K562 (cell line): ENCODE results near the gene OTOP3. TPM values are rescaled to one million over a fixed set of nuclear protein-coding genes. Genes with fewer than 3 reads are reported as not detected.

Source experiments
- ATAC-seq: fragments of 200-7000 bp; cut with Tn5 transposase; 3 replicates; pipeline ENCODE4 v1.9.1; 2020; ENCODE audit warnings: moderate library complexity
- Bru-seq: library from RNA; stranded (reverse); fragments of 400-500 nt; gene quantifications from one replicate; lab custom pipeline; 2021; lab: Mats Ljungman, UMichigan
- BruChase-seq, 2 experiments: library from RNA; stranded (reverse); fragments of 400-500 nt; gene quantifications; one replicate each; lab custom pipeline; 2021; lab: Mats Ljungman, UMichigan
- BruUV-seq: library from RNA; stranded (reverse); fragments of 400-500 nt; replicated peaks from 2 replicates; lab custom pipeline; 2021; lab: Mats Ljungman, UMichigan
- CTCF ChIA-PET: fragments of 300-600 bp; formaldehyde crosslinking; extraction: SDS; loops from one replicate; lab custom pipeline; 2021; ENCODE audit warnings: low intra/inter-chr PET ratio; lab: Yijun Ruan, JAX
- POLR2A ChIA-PET: fragments of 300-600, 350-650 bp; sonication (Branson Sonifier 250); formaldehyde crosslinking; extraction: SDS; loops from one replicate; lab custom pipeline; 2021; ENCODE audit warnings: antibody characterized with exemption, inconsistent platforms; lab: Yijun Ruan, JAX
- DNase-seq, 4 experiments: peaks; one replicate each; pipeline versions ENCODE4 v3.0.0 to v3.0.0-alpha.2; 2011 to 2018; ENCODE audit warnings: low spot score in 3 of 4, mixed read lengths in 3 of 4; ENCODE audit errors: extremely low read depth in 1 of 4
- FAIRE-seq: peaks from 2 replicates; lab custom pipeline; 2011; peaks lifted over from hg19 to GRCh38; lab: Jason Lieb, UNC
- H2AFZ ChIP-seq: 2 replicates; pipeline ENCODE4 v1.6.0; 2011; ENCODE audit warnings: low read depth, low read length, control low read depth, inconsistent platforms
- H3K27ac ChIP-seq: fragments of 200-600 bp; 3 replicates; pipeline ENCODE4 v1.8.0; 2011; ENCODE audit warnings: low read depth, mild to moderate bottlenecking, control low read depth, inconsistent platforms, low read length, moderate library complexity, mixed read lengths; ENCODE audit errors: extremely low read depth
- H3K27me3 ChIP-seq, 2 experiments: fragments of 300-600 bp in 1 of 2; 2 replicates in 1 of 2; 3 replicates in 1 of 2; pipeline versions ENCODE4 v1.6.0 to v1.8.0; 2011; ENCODE audit warnings: inconsistent platforms in 2 of 2, low read length in 2 of 2, mild to moderate bottlenecking in 1 of 2, mixed read lengths in 1 of 2, moderate library complexity in 1 of 2; ENCODE audit not compliant: control insufficient read depth in 2 of 2, insufficient read depth in 2 of 2
- H3K36me3 ChIP-seq: fragments of 300-600 bp; 3 replicates; pipeline ENCODE4 v1.8.0; 2011; ENCODE audit warnings: mild to moderate bottlenecking, low read length, inconsistent platforms; ENCODE audit not compliant: control insufficient read depth, insufficient read depth
- H3K4me1 ChIP-seq, 2 experiments: fragments of 200-600 bp in 1 of 2; replicated peaks in 1 of 2; 2 replicates in 1 of 2; 3 replicates in 1 of 2; pipeline versions ENCODE4 v1.5.1 to v1.8.0; 2011; ENCODE audit warnings: inconsistent platforms in 2 of 2, low read length in 2 of 2, mild to moderate bottlenecking in 1 of 2, mixed read lengths in 1 of 2, moderate library complexity in 1 of 2; ENCODE audit not compliant: control insufficient read depth in 2 of 2, insufficient read depth in 2 of 2
- H3K4me2 ChIP-seq: 2 replicates; pipeline ENCODE4 v1.6.1; 2011; ENCODE audit warnings: low read length, control low read depth, inconsistent platforms, mixed read lengths; ENCODE audit not compliant: insufficient read depth
- H3K4me3 ChIP-seq: fragments of 200-600 bp; sonication (generic), shearing (Covaris generic); 2 replicates; pipeline ENCODE4 v1.5.1; 2016; ENCODE audit warnings: control low read depth, inconsistent platforms
- H3K79me2 ChIP-seq: fragments of 200-600 bp; 3 replicates; pipeline ENCODE4 v1.8.0; 2011; ENCODE audit warnings: low read length, inconsistent platforms; ENCODE audit not compliant: control insufficient read depth, insufficient read depth
- H3K9ac ChIP-seq, 2 experiments: 2 replicates each; pipeline versions ENCODE4 v1.6.0 to v1.6.1; 2011; ENCODE audit warnings: low read depth in 2 of 2, low read length in 2 of 2, control low read depth in 1 of 2, inconsistent platforms in 1 of 2, mild to moderate bottlenecking in 1 of 2, mixed read lengths in 1 of 2; ENCODE audit not compliant: insufficient read depth in 1 of 2
- H3K9me1 ChIP-seq: one replicate; pipeline ENCODE4 v1.6.0; 2011; ENCODE audit warnings: inconsistent platforms, mild to moderate bottlenecking, low read length, moderate library complexity; ENCODE audit not compliant: control insufficient read depth, insufficient read depth
- H3K9me3 ChIP-seq: replicated peaks from 2 replicates; pipeline ENCODE4 v1.5.1; 2011; ENCODE audit warnings: low read depth, low read length, inconsistent platforms; ENCODE audit not compliant: control insufficient read depth, insufficient read depth
- H4K20me1 ChIP-seq: replicated peaks from 2 replicates; pipeline ENCODE4 v1.6.1; 2011; ENCODE audit warnings: low read length, inconsistent platforms, mixed read lengths; ENCODE audit not compliant: control insufficient read depth, insufficient read depth
- RBM22 ChIP-seq: fragments of 200-400 bp; formaldehyde crosslinking; IDR thresholded peaks from 2 replicates; pipeline ENCODE4 v1.6.1; 2018; ENCODE audit warnings: low read length, low read depth; ENCODE audit not compliant: poor library complexity, severe bottlenecking
- WGBS: fragments of 100-300 bp; shearing (Covaris generic); methylation state at CpG from one replicate; pipeline ENCODE4 v1.1.6; 2016; ENCODE audit warnings: low coverage, mixed read lengths; ENCODE audit not compliant: insufficient coverage; ENCODE audit errors: missing lambda C conversion rate; 5-methylcytosine and 5-hydroxymethylcytosine counted together
- in situ Hi-C: fragments of 300-500 bp; cut with MboI; formaldehyde crosslinking; loops from 4 replicates; pipeline ENCODE4 v1.15.0; 2018; ENCODE audit warnings: inconsistent platforms, mixed read lengths
- intact Hi-C: fragments of 100-400 bp; cut with micrococcal nuclease; formaldehyde crosslinking; loops from 2 replicates; pipeline ENCODE4 v1.14.2; 2022
- long read RNA-seq, 3 experiments: library from polyadenylated mRNA in 2 of 3; library from RNA in 1 of 3; unstranded in 2 of 3; stranded (forward) in 1 of 3; transcript quantifications; one replicate each; pipeline ENCODE4 v2.0.0, GENCODE V29; 2019 to 2022
- polyA minus RNA-seq, 3 experiments: library from RNA; depleted of rRNA, polyadenylated mRNA; stranded (reverse); fragments of >200 nt; gene quantifications; 2 replicates each; pipeline ENCODE4 v1.2.3, GENCODE V29; 2011
- polyA plus RNA-seq, 8 experiments: library from polyadenylated mRNA; depleted of rRNA in 4 of 8; stranded (reverse) in 5 of 8; unstranded in 3 of 8; fragments of >200 nt; fragmentation: Nextera tagmentation in 2 of 8; fragmentation: Illumina TruSeq in 1 of 8; extraction: Ambion mirVana in 2 of 8; extraction: Trizol in 1 of 8; gene quantifications; 2 replicates each; pipeline versions ENCODE4 v1.2.1 to v1.2.3, GENCODE V29; 2011 to 2014; ENCODE audit warnings: inconsistent platforms in 1 of 8, missing spikeins in 1 of 8
- total RNA-seq, 7 experiments: library from RNA; depleted of rRNA in 6 of 7; stranded (reverse); fragments of >200 nt in 6 of 7; fragmentation: Illumina TruSeq in 2 of 7; extraction: Trizol in 2 of 7; gene quantifications; 2 replicates each; pipeline versions ENCODE4 v1.2.1 to v1.2.3, GENCODE V29; 2011 to 2021; ENCODE audit warnings: low replicate concordance in 1 of 7
- TF ChIP-seq, protein P1 (sequence below), 3 experiments: fragments of 200-800 bp in 1 of 3; sonication (Bioruptor generic) in 1 of 3; sonication (generic) in 1 of 3; formaldehyde crosslinking in 1 of 3; IDR thresholded peaks; 2 replicates each; pipeline versions ENCODE4 v1.6.1 to v1.8.0; 2016 to 2022; ENCODE audit warnings: mild to moderate bottlenecking in 2 of 3, missing compliant biosample characterization in 2 of 3, missing genetic modification characterization in 2 of 3, missing genetic modification reagents in 1 of 3
- TF ChIP-seq, protein P2 (sequence below): fragments of 250-450 bp; sonication (Bioruptor Pico); IDR thresholded peaks from 2 replicates; pipeline ENCODE4 v1.8.0; 2022; ENCODE audit warnings: inconsistent platforms, mild to moderate bottlenecking, moderate library complexity, borderline replicate concordance

OTOP3 gene, protein sequence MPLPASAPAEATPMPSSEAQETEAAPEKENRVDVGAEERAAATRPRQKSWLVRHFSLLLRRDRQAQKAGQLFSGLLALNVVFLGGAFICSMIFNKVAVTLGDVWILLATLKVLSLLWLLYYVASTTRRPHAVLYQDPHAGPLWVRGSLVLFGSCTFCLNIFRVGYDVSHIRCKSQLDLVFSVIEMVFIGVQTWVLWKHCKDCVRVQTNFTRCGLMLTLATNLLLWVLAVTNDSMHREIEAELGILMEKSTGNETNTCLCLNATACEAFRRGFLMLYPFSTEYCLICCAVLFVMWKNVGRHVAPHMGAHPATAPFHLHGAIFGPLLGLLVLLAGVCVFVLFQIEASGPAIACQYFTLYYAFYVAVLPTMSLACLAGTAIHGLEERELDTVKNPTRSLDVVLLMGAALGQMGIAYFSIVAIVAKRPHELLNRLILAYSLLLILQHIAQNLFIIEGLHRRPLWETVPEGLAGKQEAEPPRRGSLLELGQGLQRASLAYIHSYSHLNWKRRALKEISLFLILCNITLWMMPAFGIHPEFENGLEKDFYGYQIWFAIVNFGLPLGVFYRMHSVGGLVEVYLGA
- total RNA-seq (2011; cell fraction: chromatin; rRNA removed; ENCODE audit: low replicate concordance): not detected in 2 replicates
- total RNA-seq (2011; cell fraction: nucleolus; rRNA removed): not detected in 2 replicates
- total RNA-seq (2011; cell fraction: nucleoplasm; rRNA removed): not detected in 2 replicates
- not detected in 2 replicates for total RNA-seq (2014; rRNA removed)
- not detected in 2 replicates for total RNA-seq (2014; rRNA removed; fragmentation: Illumina TruSeq; extraction: Trizol)
- total RNA-seq (2015; rRNA removed; fragmentation: Illumina TruSeq; extraction: Trizol): not detected in 2 replicates
- not detected in 2 replicates for total RNA-seq (2021)
- polyA plus RNA-seq (2011; rRNA removed): not detected in 2 replicates
- polyA plus RNA-seq (2011; cell fraction: cytosol; rRNA removed): not detected in 2 replicates
- not detected in 2 replicates for polyA plus RNA-seq (2011; cell fraction: nucleus; rRNA removed)
- not detected in 2 replicates for polyA plus RNA-seq (2012)
- polyA plus RNA-seq (2014; fragmentation: Illumina TruSeq; extraction: Trizol): not detected in 2 replicates
- polyA plus RNA-seq (2014; fragmentation: Nextera tagmentation; extraction: Ambion mirVana): not detected
- not detected in 2 replicates for polyA plus RNA-seq (2014; rRNA removed)
- not detected in 2 replicates for polyA minus RNA-seq (2011; rRNA and poly(A)+ RNA removed)
- not detected in 2 replicates for polyA minus RNA-seq (2011; cell fraction: cytosol; rRNA and poly(A)+ RNA removed)
- polyA minus RNA-seq (2011; cell fraction: nucleus; rRNA and poly(A)+ RNA removed): not detected in 2 replicates
- Bru-seq, nascent RNA: not detected
- BruChase-seq, experiment 1, labeled RNA remaining after a 2-hour chase: not detected
- not detected for BruChase-seq, experiment 2, labeled RNA remaining after a 6-hour chase
- long read RNA-seq, experiment 1: 0 reads
- long read RNA-seq, experiment 2: 0 reads
- long read RNA-seq, experiment 3: 0 reads

DNA sequence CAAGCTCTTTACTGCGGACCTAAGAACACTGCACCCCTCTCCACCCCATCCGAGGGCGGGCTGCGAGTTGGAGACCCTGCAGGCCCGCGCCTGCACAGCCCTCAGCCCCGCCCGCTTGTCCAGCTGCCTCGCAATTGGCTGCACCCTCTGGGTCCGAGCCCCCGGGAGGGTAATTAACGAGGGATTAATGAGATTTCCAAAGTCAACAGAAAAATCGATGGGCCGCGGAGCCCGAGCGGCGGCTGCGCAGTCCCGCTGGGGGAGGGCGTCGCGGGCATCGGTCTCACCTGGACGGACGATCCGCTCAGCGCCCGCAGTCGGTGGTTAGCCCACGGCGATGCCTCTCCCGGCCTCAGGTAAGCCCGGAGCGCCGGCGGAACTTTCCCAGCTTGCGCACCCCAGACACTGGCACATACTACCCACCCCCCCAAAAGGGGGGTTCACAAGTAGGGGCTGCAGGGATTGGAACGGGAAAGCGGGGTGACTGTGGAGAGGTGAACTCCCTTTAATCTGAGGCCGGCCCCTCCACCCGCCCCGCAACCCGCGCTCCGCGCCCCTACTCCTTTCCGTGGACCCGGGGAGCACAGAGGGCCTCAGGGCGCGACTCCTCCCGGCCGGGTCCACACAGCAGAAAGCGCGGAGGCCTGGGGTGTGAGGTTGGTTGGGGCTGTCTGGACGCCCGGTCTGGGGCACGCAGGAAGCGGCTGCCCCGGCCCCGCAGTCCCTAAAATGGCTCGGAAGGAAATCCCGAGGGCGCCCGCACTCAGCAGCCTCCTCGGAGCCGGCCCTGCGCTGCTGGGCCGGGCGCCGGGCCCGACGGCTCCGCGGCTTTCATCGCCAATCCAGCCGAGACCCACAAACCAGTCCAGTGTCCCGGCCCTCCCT lies at the start of gene OTOP3:
OTOP3 (plus strand) TSS at position 314 of the 885 bp plus-strand sequence; CDS start at position 338, 24 bp downstream.
- ATAC-seq (no peak), DNase-seq (no peak), FAIRE-seq (no peak)
- intact Hi-C loops (no loop called here), in situ Hi-C loops (no loop called here)
- CTCF ChIA-PET: no interaction called here
- no peaks in the 10 kb centered on the region for H3K79me2 ChIP-seq
- H3K9me1 ChIP-seq: no peaks in the 10 kb centered on the region
- no peak within 1 kb of the TSS for H3K9ac ChIP-seq
- 36% methylated on average over 66 of the region's 78 CpGs for WGBS
- H3K4me3 ChIP-seq: no peak within 1 kb of the TSS
- H3K36me3 ChIP-seq: no peaks in the 10 kb centered on the region
- no peak within 1 kb of the TSS for H2AFZ ChIP-seq
- H3K27ac ChIP-seq: no peak within 1 kb of the TSS
- peaks cover 6 to 19% of the 10 kb centered on the region in 2 experiments; a peak in 4 of 5 replicates for H3K27me3 ChIP-seq
- H4K20me1 ChIP-seq: 0 out of 2 replicates have a peak, but pooled peaks cover 4% of the 10 kb centered on the region
- POLR2A ChIA-PET: interaction anchor here (0.5 to 0.6 kb wide), 3 partner anchors 69 to 862 kb away, joined by 3 to 4 read pairs (median 3); no protein-coding TSS in a partner anchor
- peaks cover 15 to 20% of the 10 kb centered on the region in 2 experiments; a peak in 4 of 5 replicates for H3K4me1 ChIP-seq
- no peaks in the 10 kb centered on the region for H3K9me3 ChIP-seq
- no TSS peak for BruUV-seq
- H3K4me2 ChIP-seq: no peak within 1 kb of the TSS
- TF ChIP-seq, protein P1, sequence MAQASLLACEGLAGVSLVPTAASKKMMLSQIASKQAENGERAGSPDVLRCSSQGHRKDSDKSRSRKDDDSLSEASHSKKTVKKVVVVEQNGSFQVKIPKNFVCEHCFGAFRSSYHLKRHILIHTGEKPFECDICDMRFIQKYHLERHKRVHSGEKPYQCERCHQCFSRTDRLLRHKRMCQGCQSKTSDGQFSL (CRISPR knock-in tag; IDR thresholded peaks at IDR 0.05): no peak
- TF ChIP-seq, protein P1 (tag; IDR thresholded peaks at IDR 0.05): no peak
- TF ChIP-seq, protein P2, sequence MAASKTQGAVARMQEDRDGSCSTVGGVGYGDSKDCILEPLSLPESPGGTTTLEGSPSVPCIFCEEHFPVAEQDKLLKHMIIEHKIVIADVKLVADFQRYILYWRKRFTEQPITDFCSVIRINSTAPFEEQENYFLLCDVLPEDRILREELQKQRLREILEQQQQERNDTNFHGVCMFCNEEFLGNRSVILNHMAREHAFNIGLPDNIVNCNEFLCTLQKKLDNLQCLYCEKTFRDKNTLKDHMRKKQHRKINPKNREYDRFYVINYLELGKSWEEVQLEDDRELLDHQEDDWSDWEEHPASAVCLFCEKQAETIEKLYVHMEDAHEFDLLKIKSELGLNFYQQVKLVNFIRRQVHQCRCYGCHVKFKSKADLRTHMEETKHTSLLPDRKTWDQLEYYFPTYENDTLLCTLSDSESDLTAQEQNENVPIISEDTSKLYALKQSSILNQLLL: no peak
- no peak for TF ChIP-seq RBM22
